H1 (cell line): Measurements from ENCODE around the gene APOBEC3F.

Experiments used
- BRCA1 ChIP-seq: IDR thresholded peaks from 2 replicates; pipeline ENCODE4 v1.6.1; 2012; ENCODE audit warnings: low read depth, low read length, improper control_type of control experiment
- MAFK ChIP-seq: IDR thresholded peaks from 2 replicates; pipeline ENCODE4 v1.6.1; 2012; ENCODE audit warnings: low read depth, mild to moderate bottlenecking, improper control_type of control experiment, low read length
- TCF12 ChIP-seq: IDR thresholded peaks from 2 replicates; pipeline ENCODE4 v1.6.1; 2011; ENCODE audit warnings: low read depth, mild to moderate bottlenecking, low read length

GRCh38 chr22:39021552-39022250 lies 19.0 kb upstream of the APOBEC3F start:
- no peak for TF ChIP-seq BRCA1
- TF ChIP-seq MAFK: no peak
- no peak for TF ChIP-seq TCF12
